ENCODE results near the gene TAF3.

The TAF3 gene

GRCh38 chr10:7813481-7813880 lies 4.8 kb upstream of the TAF3 start:
- TF ChIP-seq CTCF (conservative IDR thresholded peaks at IDR 0.05; ENCODE audit: low read depth, low read length): no peak
- no peak for DNase-seq (ENCODE audit: low read depth)
- no peak overlapping the region for H3K4me3 ChIP-seq (ENCODE audit: low read length)

GRCh38 chr10:7817576-7817975 lies 729 bp upstream of the TAF3 start:
- DNase-seq (ENCODE audit: low read depth): no peak
- no peak for TF ChIP-seq CTCF (conservative IDR thresholded peaks at IDR 0.05; ENCODE audit: low read depth, low read length)
- H3K4me3 ChIP-seq (ENCODE audit: low read length): peak overlapping the region; percentile 95

GRCh38 chr10:7817984-7818294 lies 366 bp upstream of the TAF3 start:
- TF ChIP-seq CTCF (conservative IDR thresholded peaks at IDR 0.05; ENCODE audit: low read depth, low read length): no peak
- H3K4me3 ChIP-seq (ENCODE audit: low read length): peak overlapping the region; percentile 95
- DNase-seq (ENCODE audit: low read depth): no peak

GRCh38 chr10:7819121-7819460 lies 786 bp downstream of the TAF3 start:
- H3K4me3 ChIP-seq (ENCODE audit: low read length): peak overlapping the region; percentile 95
- TF ChIP-seq CTCF (conservative IDR thresholded peaks at IDR 0.05; ENCODE audit: low read depth, low read length): peak; percentile 52
- peak; percentile 4 for DNase-seq (ENCODE audit: low read depth)

- DNase-seq (ENCODE audit: low read depth): no peak
- H3K4me3 ChIP-seq (ENCODE audit: low read length): no peak overlapping the region
- no peak for TF ChIP-seq CTCF (conservative IDR thresholded peaks at IDR 0.05; ENCODE audit: low read depth, low read length)
These were observed 5.9 kb downstream of the TAF3 start for GRCh38 chr10:7824251-7824650.

- TF ChIP-seq CTCF (conservative IDR thresholded peaks at IDR 0.05; ENCODE audit: low read depth, low read length): peak; percentile 40
- peak; percentile 19 for DNase-seq (ENCODE audit: low read depth)
- H3K4me3 ChIP-seq (ENCODE audit: low read length): no peak overlapping the region
These were observed 8.7 kb downstream of the TAF3 start for GRCh38 chr10:7826971-7827370.

GRCh38 chr10:7829289-7829834 lies 11.1 kb downstream of the TAF3 start:
- no peak overlapping the region for H3K4me3 ChIP-seq (ENCODE audit: low read length)
- no peak for DNase-seq (ENCODE audit: low read depth)
- no peak for TF ChIP-seq CTCF (conservative IDR thresholded peaks at IDR 0.05; ENCODE audit: low read depth, low read length)

All from retinal pigment epithelial cell (primary cell).